Colonic mucosa (tissue), 4 donors: ENCODE results near the gene FASTKD1. TPM values are rescaled to one million over a fixed set of nuclear protein-coding genes. Genes with fewer than 3 reads are reported as not detected.
"Not testable (repeated sequence)": the region's sequence is repeated elsewhere in the genome, so short reads cannot be mapped to it uniquely, and the experiment has no call there.

Experiments
- DNase-seq: peaks from one replicate; pipeline ENCODE4 v3.0.0-alpha.2; 2020
- H3K27ac ChIP-seq: fragments of 200-600 bp; one replicate; pipeline ENCODE4 v1.8.0; 2021
- H3K27me3 ChIP-seq: fragments of 200-600 bp; one replicate; pipeline ENCODE4 v1.8.0; 2021
- H3K36me3 ChIP-seq: fragments of 200-600 bp; one replicate; pipeline ENCODE4 v1.8.0; 2021
- H3K4me1 ChIP-seq: fragments of 200-600 bp; one replicate; pipeline ENCODE4 v1.8.0; 2021; ENCODE audit warnings: mild to moderate bottlenecking
- H3K4me3 ChIP-seq: fragments of 200-600 bp; one replicate; pipeline ENCODE4 v1.8.0; 2021
- H3K9ac ChIP-seq, 2 donors: one replicate each; pipeline ENCODE4 v1.7.0; 2013; ENCODE audit warnings: control low read depth in 2 of 2, low read depth in 2 of 2, low read length in 2 of 2
- H3K9me3 ChIP-seq: fragments of 200-600 bp; one replicate; pipeline ENCODE4 v1.8.0; 2021
- CTCF ChIP-seq: fragments of 200-600 bp; IDR thresholded peaks from one replicate; pipeline ENCODE4 v1.8.0; 2022; ENCODE audit warnings: antibody characterized with exemption, mild to moderate bottlenecking
- intact Hi-C: fragments of 100-400 bp; cut with DNase I; formaldehyde crosslinking; loops from one replicate; pipeline ENCODE4 v1.14.1; 2022
- total RNA-seq, 2 donors: library from RNA; stranded (reverse); fragmentation: NEBNext Ultra II Directional in 1 of 2; extraction: Animal tissue kit (Norgen Biotek cat#: 25700) in 1 of 2; gene quantifications; one replicate each; pipeline ENCODE4 v1.2.1, GENCODE V29; 2021
- donor health status: healthy.
- donor health status: DM: no; HTN: no; CAD: no.
- donor health status: DM: no; HTN: no; CAD: no.

The FASTKD1 gene
- total RNA-seq, 2 donors from 2014 or later, result 46.7 to 65.2 TPM

- Histone ChIP-seq H3K27me3 (no peaks in the 10 kb centered on the region), H3K4me1 (peaks cover 11% of the 10 kb centered on the region), H3K36me3 (no peaks in the 10 kb centered on the region), H3K27ac (peak within 1 kb of the TSS; percentile 90), H3K4me3 (peak within 1 kb of the TSS; percentile 66), H3K9ac (peak within 1 kb of the TSS; percentile 97 to 100), H3K9me3 (no peaks in the 10 kb centered on the region)
- TF ChIP-seq CTCF, result no peak
- intact Hi-C loops, result no loop called here
- DNase-seq, result peak; percentile 93
Measured at GRCh38 chr2:169584005-169584877, 10.6 kb upstream of the FASTKD1 start, which contains the start of gene PPIG. TSS of gene PPIG (plus strand) at chr2:169584351. CDS start at chr2:169604042, 19,691 bp downstream.

GRCh38 chr2:169583518-169583917 lies 9.9 kb upstream of the FASTKD1 start:
- TF ChIP-seq CTCF, result no peak
- H3K4me3 ChIP-seq, result no peak overlapping the region
- H3K9ac ChIP-seq, result no peak overlapping the region
- H3K4me1 ChIP-seq, result peaks cover 11% of the 10 kb centered on the region
- intact Hi-C loops, result no loop called here
- DNase-seq, result no peak
- H3K27me3 ChIP-seq, result no peaks in the 10 kb centered on the region
- no peaks in the 10 kb centered on the region for H3K36me3 ChIP-seq
- no peaks in the 10 kb centered on the region for H3K9me3 ChIP-seq
- no peak overlapping the region for H3K27ac ChIP-seq

- H3K36me3 ChIP-seq, H3K4me3 ChIP-seq, DNase-seq, H3K27ac ChIP-seq, H3K9me3 ChIP-seq, H3K9ac ChIP-seq, H3K27me3 ChIP-seq, intact Hi-C loops: not testable (repeated sequence)
- peaks cover 11% of the 10 kb centered on the region for H3K4me1 ChIP-seq
Measured at GRCh38 chr2:169582552-169583266, 9.0 kb upstream of the FASTKD1 start.

- intact Hi-C loops, result no loop called here
- DNase-seq, result no peak
- Histone ChIP-seq H3K9ac (no peak overlapping the region), H3K36me3 (no peaks in the 10 kb centered on the region), H3K4me1 (no peaks in the 10 kb centered on the region), H3K27ac (no peak overlapping the region), H3K9me3 (no peaks in the 10 kb centered on the region), H3K4me3 (no peak overlapping the region), H3K27me3 (no peaks in the 10 kb centered on the region)
- no peak for TF ChIP-seq CTCF
Measured at GRCh38 chr2:169579044-169579443, 5.4 kb upstream of the FASTKD1 start.

- H3K27ac ChIP-seq, intact Hi-C loops, DNase-seq, H3K27me3 ChIP-seq, H3K9me3 ChIP-seq, H3K4me3 ChIP-seq, H3K9ac ChIP-seq, H3K36me3 ChIP-seq, H3K4me1 ChIP-seq: not testable (repeated sequence)
Measured at GRCh38 chr2:169575264-169575663, 1.6 kb upstream of the FASTKD1 start.

GRCh38 chr2:169574539-169574938 lies 874 bp upstream of the FASTKD1 start:
- H3K36me3 ChIP-seq, H3K4me1 ChIP-seq, H3K9me3 ChIP-seq, DNase-seq, H3K27me3 ChIP-seq, H3K9ac ChIP-seq, H3K27ac ChIP-seq, intact Hi-C loops, H3K4me3 ChIP-seq: not testable (repeated sequence)

- peak overlapping the region; percentile 65 for H3K4me3 ChIP-seq
- H3K4me1 ChIP-seq, result peaks cover 6% of the 10 kb centered on the region
- no peaks in the 10 kb centered on the region for H3K27me3 ChIP-seq
- no peak for DNase-seq
- no peaks in the 10 kb centered on the region for H3K9me3 ChIP-seq
- no peaks in the 10 kb centered on the region for H3K36me3 ChIP-seq
- TF ChIP-seq CTCF, result no peak
- H3K27ac ChIP-seq, result no peak overlapping the region
- peak overlapping the region in 1 of 2 donors; percentile 72 for H3K9ac ChIP-seq
- intact Hi-C loops, result no loop called here
Measured at GRCh38 chr2:169573974-169574299, 272 bp upstream of the FASTKD1 start.
